ENCODE data around the gene MAP2K7. TPM values are rescaled to one million over a fixed set of nuclear protein-coding genes. Genes with fewer than 3 reads are reported as not detected.

The MAP2K7 gene
- total and polyA plus RNA-seq, 8 donors: 4.1 to 52.2 (median 14.7) TPM

- peak overlapping the region; percentile 17 to 35 (median 23) for H3K4me3 ChIP-seq
- peaks cover 8 to 83% (median 47%) of the 10 kb centered on the region in 3 donors for H3K27me3 ChIP-seq
- peak overlapping the region; percentile 27 to 75 (median 57) for H3K27ac ChIP-seq
- no peaks in the 10 kb centered on the region for H3K9me3 ChIP-seq
- H3K4me1 ChIP-seq: peaks cover 46 to 71% (median 65%) of the 10 kb centered on the region in 4 donors
- H3K36me3 ChIP-seq: no peaks in the 10 kb centered on the region
- intact Hi-C loops (cut with DNase I; ENCODE audit: low total_unique reads): no loop called here
- TF ChIP-seq, protein P1, sequence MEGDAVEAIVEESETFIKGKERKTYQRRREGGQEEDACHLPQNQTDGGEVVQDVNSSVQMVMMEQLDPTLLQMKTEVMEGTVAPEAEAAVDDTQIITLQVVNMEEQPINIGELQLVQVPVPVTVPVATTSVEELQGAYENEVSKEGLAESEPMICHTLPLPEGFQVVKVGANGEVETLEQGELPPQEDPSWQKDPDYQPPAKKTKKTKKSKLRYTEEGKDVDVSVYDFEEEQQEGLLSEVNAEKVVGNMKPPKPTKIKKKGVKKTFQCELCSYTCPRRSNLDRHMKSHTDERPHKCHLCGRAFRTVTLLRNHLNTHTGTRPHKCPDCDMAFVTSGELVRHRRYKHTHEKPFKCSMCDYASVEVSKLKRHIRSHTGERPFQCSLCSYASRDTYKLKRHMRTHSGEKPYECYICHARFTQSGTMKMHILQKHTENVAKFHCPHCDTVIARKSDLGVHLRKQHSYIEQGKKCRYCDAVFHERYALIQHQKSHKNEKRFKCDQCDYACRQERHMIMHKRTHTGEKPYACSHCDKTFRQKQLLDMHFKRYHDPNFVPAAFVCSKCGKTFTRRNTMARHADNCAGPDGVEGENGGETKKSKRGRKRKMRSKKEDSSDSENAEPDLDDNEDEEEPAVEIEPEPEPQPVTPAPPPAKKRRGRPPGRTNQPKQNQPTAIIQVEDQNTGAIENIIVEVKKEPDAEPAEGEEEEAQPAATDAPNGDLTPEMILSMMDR (IDR thresholded peaks at IDR 0.05): no peak
- TF ChIP-seq POLR2A (IDR thresholded peaks at IDR 0.05): no peak
- TF ChIP-seq EP300 (IDR thresholded peaks at IDR 0.05): no peak
- TF ChIP-seq POLR2AphosphoS5 (IDR thresholded peaks at IDR 0.05): no peak
- WGBS, 5 donors: 4 to 6% (median 5%) methylated on average over 32 to 33 of the region's 33 CpGs
- DNase-seq: peak; percentile 96 to 97
Observed at GRCh38 chr19:7871437-7872305, 32.0 kb upstream of the MAP2K7 start.

- peaks cover 8 to 75% (median 39%) of the 10 kb centered on the region in 3 donors for H3K27me3 ChIP-seq
- no peaks in the 10 kb centered on the region for H3K9me3 ChIP-seq
- 51 to 69% (median 61%) methylated on average over 27 to 47 of the region's 47 CpGs for WGBS, 5 donors
- DNase-seq: no peak
- peak overlapping the region in 2 of 5 donors; percentile 27 to 54 for H3K27ac ChIP-seq
- H3K4me3 ChIP-seq: peak overlapping the region in 3 of 4 donors; percentile 18 to 35 (median 28)
- H3K36me3 ChIP-seq: no peaks in the 10 kb centered on the region
- TF ChIP-seq POLR2AphosphoS5 (IDR thresholded peaks at IDR 0.05) (no peak), EP300 (IDR thresholded peaks at IDR 0.05) (no peak), POLR2A (IDR thresholded peaks at IDR 0.05) (no peak)
- TF ChIP-seq, protein P1 (IDR thresholded peaks at IDR 0.05): no peak
- intact Hi-C loops (cut with DNase I; ENCODE audit: low total_unique reads): no loop called here
- H3K4me1 ChIP-seq: peaks cover 46 to 71% (median 65%) of the 10 kb centered on the region in 4 donors
Observed at GRCh38 chr19:7872306-7873204, 31.1 kb upstream of the MAP2K7 start.

GRCh38 chr19:7873304-7874075 lies 30.2 kb upstream of the MAP2K7 start:
- Histone ChIP-seq H3K9me3 (no peaks in the 10 kb centered on the region), H3K27ac (peak overlapping the region in 2 of 5 donors; percentile 8 to 34), H3K4me1 (peaks cover 42 to 63% (median 61%) of the 10 kb centered on the region in 4 donors), H3K4me3 (peak overlapping the region; percentile 35 to 53 (median 38)), H3K36me3 (no peaks in the 10 kb centered on the region), H3K27me3 (peaks cover 8 to 65% (median 33%) of the 10 kb centered on the region in 3 donors)
- TF ChIP-seq POLR2A (IDR thresholded peaks at IDR 0.05) (no peak), POLR2AphosphoS5 (IDR thresholded peaks at IDR 0.05) (no peak), EP300 (IDR thresholded peaks at IDR 0.05) (no peak)
- TF ChIP-seq, protein P1 (IDR thresholded peaks at IDR 0.05): no peak
- WGBS, 5 donors: 18 to 27% (median 24%) methylated on average over 31 to 53 of the region's 53 CpGs
- intact Hi-C loops (cut with DNase I; ENCODE audit: low total_unique reads): no loop called here
- DNase-seq: peak in 1 of 2 donors; percentile 45
